H1 (cell line): ENCODE data around the gene CMTM3. TPM values are rescaled to one million over a fixed set of nuclear protein-coding genes. Genes with fewer than 3 reads are reported as not detected.

Source experiments
- CEBPB ChIP-seq: IDR thresholded peaks from 2 replicates; pipeline ENCODE4 v1.6.1; 2012; ENCODE audit warnings: low read depth, low read length
- JUND ChIP-seq: IDR thresholded peaks from 2 replicates; pipeline ENCODE4 v1.6.1; 2011; ENCODE audit warnings: mild to moderate bottlenecking, improper control_type of control experiment, low read length
- NRF1 ChIP-seq: IDR thresholded peaks from 2 replicates; pipeline ENCODE4 v1.6.1; 2011; ENCODE audit warnings: mild to moderate bottlenecking, low read depth, low read length, improper control_type of control experiment
- POLR2A ChIP-seq, 2 experiments: IDR thresholded peaks; 1 replicate in 1 of 2; 2 replicates in 1 of 2; pipeline ENCODE4 v1.6.1; 2011; ENCODE audit warnings: low read depth in 2 of 2, low read length in 2 of 2, mild to moderate bottlenecking in 2 of 2; ENCODE audit errors: control extremely low read depth in 1 of 2
- TAF1 ChIP-seq: IDR thresholded peaks from 2 replicates; pipeline ENCODE4 v1.6.1; 2011; ENCODE audit warnings: mild to moderate bottlenecking, low read depth, low read length
- polyA plus RNA-seq, 7 experiments: library from polyadenylated mRNA; depleted of rRNA in 3 of 7; stranded (reverse) in 5 of 7; unstranded in 2 of 7; fragments of >200 nt in 5 of 7; fragments of 200-250 nt in 2 of 7; gene quantifications; 1 replicate in 5 of 7; 2 replicates in 1 of 7; 4 replicates in 1 of 7; pipeline versions ENCODE4 v1.2.1 to v1.2.3, GENCODE V29; 2011 to 2013; ENCODE audit warnings: missing spikeins in 2 of 7, mixed read lengths in 2 of 7
- total RNA-seq: library from RNA; stranded (reverse); fragmentation: NEBNext Ultra II Directional; extraction: Animal tissue kit (Norgen Biotek cat#: 25700); gene quantifications from 2 replicates; pipeline ENCODE4 v1.2.1, GENCODE V29; 2021
- TF ChIP-seq, protein P1 (sequence below), 3 experiments: IDR thresholded peaks; 1 replicate in 2 of 3; 2 replicates in 1 of 3; pipeline versions ENCODE4 v1.5.1 to v1.6.1; 2011; ENCODE audit warnings: low read length in 3 of 3, mild to moderate bottlenecking in 3 of 3, inconsistent platforms in 2 of 3, low read depth in 1 of 3, moderate library complexity in 1 of 3; ENCODE audit not compliant: insufficient read depth in 1 of 3; ENCODE audit errors: control extremely low read depth in 1 of 3
- TF ChIP-seq, protein P2 (sequence below): IDR thresholded peaks from 2 replicates; pipeline ENCODE4 v1.6.1; 2012; ENCODE audit warnings: low read length, inconsistent platforms

The CMTM3 gene
- total and polyA plus RNA-seq, 2 of the 8 experiments (the other 6 are each of a cell fraction or from before 2014, with no cell fraction given), result 24.7 to 24.8 TPM

DNA sequence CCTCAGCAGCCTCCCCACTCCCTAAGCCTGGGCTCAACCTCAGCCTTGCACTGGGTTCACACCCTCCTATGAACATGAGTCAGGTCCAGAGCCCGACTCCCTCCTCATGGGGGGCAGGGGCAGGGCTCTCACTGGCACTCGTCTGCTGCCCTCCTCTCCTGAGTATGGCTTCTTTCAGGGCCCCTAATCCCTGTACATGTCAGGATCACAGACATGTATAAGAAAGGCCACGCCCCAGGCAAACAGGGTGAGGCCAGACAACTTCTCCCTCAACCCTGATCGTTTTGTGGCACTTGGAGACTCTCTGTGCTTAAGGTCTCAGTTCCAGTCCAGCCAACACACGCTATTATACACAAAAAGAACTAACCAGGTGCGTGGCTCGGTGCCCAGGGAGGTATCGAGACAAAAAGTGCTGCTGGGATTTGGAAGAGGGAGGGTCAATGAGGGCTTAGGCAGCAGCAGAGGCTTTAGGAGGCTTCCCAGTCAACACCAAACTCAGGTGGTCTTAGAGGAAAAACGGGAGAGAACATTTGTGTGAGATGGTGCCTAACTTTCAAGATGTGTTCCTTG is 45.2 kb downstream of the CMTM3 start (continued):
- TF ChIP-seq, protein P1, sequence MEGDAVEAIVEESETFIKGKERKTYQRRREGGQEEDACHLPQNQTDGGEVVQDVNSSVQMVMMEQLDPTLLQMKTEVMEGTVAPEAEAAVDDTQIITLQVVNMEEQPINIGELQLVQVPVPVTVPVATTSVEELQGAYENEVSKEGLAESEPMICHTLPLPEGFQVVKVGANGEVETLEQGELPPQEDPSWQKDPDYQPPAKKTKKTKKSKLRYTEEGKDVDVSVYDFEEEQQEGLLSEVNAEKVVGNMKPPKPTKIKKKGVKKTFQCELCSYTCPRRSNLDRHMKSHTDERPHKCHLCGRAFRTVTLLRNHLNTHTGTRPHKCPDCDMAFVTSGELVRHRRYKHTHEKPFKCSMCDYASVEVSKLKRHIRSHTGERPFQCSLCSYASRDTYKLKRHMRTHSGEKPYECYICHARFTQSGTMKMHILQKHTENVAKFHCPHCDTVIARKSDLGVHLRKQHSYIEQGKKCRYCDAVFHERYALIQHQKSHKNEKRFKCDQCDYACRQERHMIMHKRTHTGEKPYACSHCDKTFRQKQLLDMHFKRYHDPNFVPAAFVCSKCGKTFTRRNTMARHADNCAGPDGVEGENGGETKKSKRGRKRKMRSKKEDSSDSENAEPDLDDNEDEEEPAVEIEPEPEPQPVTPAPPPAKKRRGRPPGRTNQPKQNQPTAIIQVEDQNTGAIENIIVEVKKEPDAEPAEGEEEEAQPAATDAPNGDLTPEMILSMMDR (IDR thresholded peaks at IDR 0.05; ENCODE audit: control extremely low read depth in 1 of 3, insufficient read depth in 1 of 3, low read depth in 1 of 3, low read length in 3 of 3), result no peak
- TF ChIP-seq CEBPB, result no peak
- no peak for TF ChIP-seq NRF1
- no peak for TF ChIP-seq TAF1
- TF ChIP-seq, protein P2, sequence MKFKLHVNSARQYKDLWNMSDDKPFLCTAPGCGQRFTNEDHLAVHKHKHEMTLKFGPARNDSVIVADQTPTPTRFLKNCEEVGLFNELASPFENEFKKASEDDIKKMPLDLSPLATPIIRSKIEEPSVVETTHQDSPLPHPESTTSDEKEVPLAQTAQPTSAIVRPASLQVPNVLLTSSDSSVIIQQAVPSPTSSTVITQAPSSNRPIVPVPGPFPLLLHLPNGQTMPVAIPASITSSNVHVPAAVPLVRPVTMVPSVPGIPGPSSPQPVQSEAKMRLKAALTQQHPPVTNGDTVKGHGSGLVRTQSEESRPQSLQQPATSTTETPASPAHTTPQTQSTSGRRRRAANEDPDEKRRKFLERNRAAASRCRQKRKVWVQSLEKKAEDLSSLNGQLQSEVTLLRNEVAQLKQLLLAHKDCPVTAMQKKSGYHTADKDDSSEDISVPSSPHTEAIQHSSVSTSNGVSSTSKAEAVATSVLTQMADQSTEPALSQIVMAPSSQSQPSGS, result no peak
- no peak for TF ChIP-seq POLR2A (IDR thresholded peaks at IDR 0.05; ENCODE audit: control extremely low read depth in 1 of 2, low read depth in 2 of 2, low read length in 2 of 2)
- TF ChIP-seq JUND, result no peak
- TF ChIP-seq, all 59 proteins: peak for 0
